Stimulated activated CD8-positive, alpha-beta memory T cell treated with anti-CD3 and anti-CD28 coated beads, Interleukin-15, amount 100 ng/mL, for 48 hours (primary cell): Measurements from ENCODE around the gene PSME3IP1.

Experiments used
- DNase-seq, 2 donors: peaks; one replicate each; pipeline ENCODE4 v3.0.0-alpha.2; 2020; ENCODE audit warnings: low read depth in 2 of 2

The PSME3IP1 gene

DNA sequence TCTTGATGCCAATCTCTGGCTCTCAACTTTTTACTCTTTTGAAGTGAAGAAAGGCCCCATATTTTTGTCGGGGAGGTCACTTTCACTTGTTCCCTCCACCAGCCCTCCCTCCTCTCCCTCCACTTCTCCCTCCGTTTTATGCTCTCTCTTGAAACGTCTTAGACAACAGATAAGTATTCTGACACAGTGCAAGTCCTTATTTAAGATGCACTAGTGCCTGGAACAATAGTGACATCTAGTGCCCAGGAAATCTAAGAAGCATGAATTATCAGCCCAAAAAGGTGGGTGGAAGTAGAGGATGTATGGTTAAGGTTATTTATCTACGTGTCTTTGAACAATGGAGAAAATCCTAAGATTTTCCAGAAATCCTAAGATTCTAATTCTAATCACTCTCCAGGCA is 17.9 kb downstream of the PSME3IP1 start:
- DNase-seq, result no peak

DNA sequence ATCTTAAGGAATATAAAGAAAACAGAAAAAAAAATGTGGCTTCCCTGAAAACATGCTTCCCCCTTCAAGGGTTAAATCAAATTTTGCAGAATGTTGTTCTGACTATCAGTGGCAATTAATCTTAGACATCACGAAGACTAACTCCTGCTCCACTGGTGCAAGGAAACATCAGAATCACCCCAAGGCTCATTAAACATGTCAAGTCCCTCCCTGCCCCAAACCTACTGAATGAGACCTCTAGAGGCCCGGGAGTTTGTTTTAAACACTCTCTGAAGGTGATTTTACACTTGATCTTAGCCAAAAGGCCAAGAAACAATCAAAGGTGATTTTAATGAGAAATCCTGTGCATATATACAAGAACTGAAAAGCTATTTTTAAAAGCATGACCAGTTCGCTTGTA is 18.3 kb downstream of the PSME3IP1 start:
- DNase-seq, result no peak

- DNase-seq, result no peak
Observed at GRCh38 chr16:57166951-57167350, 18.9 kb downstream of the PSME3IP1 start.

DNA sequence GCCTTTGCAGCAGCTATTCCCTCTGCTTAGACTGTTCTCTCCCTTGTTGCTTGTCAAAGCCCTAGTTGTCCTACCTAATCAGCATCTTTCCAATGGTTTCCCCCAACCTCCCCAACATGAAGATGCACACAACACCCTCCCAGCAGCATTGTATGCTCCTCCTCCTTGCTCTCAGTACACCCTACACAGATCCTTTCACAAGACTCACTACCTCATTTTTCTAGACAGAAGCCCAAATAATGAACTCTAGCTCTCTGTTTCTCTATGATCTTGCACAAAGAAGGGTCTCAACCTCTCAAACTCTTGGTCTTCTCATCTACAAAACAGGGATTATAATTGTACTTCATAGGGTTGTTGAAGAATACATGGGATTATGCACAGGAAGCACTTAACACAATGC is 19.4 kb downstream of the PSME3IP1 start:
- DNase-seq, result no peak

- DNase-seq, result no peak
Observed at GRCh38 chr16:57165938-57166337, 19.9 kb downstream of the PSME3IP1 start.

DNA sequence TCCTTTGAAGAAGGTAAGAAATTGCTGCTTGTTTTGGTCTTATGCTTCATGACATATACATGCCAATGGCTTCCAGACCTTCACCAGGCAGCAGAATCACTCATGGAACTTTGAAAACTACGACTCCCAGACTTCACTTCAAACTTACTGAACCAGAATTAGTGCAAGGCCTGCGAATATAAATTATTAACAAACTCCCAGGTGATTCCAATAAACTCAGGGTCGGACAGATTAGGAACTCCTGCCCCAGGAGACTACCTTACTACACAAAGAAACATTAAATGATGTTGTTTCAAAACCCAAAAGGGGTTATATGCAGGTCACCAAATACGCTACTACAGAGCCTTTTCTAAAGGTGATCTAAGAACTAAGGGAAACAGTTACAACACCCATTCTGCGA is 20.4 kb downstream of the PSME3IP1 start:
- no peak for DNase-seq

- DNase-seq, result no peak
Observed at GRCh38 chr16:57163842-57164241, 22.0 kb downstream of the PSME3IP1 start.

GRCh38 chr16:57159447-57159846 is 26.4 kb downstream of the PSME3IP1 start:
- DNase-seq, result no peak

GRCh38 chr16:57157533-57157932 is 28.3 kb downstream of the PSME3IP1 start:
- no peak for DNase-seq

DNA sequence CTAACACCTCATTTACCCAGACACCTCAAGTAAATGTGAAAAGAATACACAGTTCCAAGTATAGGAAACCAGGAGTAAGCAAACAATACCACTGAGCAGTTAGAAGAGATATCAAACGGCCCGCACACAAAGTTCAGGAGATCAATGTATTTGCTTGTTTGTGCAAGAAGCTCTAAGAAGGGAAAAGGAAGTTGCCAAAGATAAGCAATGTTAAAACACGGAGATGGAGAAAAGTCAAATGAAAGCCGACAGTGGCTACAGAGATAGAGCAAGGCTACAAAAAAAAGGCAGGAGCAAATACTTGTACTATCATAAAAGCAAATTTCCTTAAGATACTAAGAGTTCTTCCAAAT is 29.5 kb downstream of the PSME3IP1 start:
- DNase-seq, result no peak

GRCh38 chr16:57155702-57156350 is 30.0 kb downstream of the PSME3IP1 start:
- DNase-seq, result no peak

GRCh38 chr16:57153841-57154240 is 32.0 kb downstream of the PSME3IP1 start:
- no peak for DNase-seq

DNA sequence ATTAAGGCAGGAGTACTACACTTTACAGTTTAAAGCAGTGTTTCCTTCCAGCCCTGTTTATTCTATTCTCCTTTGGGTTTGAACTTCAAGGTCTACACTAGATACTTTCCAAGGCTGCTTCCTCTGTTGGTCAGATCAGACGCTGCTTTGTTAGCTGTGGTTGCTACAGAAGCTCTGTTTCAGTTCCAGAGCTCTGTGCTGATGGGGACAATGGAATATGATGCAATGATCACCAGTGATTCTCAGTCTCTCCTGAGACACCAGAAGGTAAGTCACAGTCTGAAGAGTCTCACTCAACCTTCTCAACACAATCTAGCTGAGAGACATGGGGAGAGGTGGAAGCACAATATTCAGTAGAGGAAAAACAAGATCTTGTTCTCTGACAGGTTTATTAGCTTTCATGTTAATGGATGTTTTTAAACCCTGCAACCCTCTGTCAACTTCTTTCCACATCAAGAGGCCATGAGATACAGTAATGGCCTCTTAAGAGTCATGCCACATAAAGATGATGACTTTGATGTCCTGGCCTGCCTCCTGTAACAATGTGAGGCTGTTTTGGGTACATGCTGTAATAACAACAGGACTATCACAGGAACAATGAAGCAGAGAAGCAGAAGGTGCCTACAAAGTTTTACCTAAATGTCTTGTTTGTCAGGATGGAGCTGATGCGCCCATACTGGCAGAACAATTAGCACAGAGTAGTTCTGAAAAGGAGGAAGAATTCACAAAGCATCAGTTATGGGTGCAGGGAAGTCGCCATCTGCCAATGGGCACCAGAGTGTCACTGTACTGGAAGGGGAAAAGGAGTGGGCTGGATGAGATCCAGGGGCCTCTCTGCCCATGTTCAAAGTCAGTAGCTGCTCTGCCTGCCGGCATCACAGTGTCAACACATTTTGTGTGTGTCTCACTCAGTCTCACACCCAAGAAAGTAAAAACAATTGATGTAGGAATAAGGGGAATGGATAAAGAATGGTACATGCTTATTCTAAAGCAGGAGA is 33.4 kb downstream of the PSME3IP1 start:
- DNase-seq, result no peak

- no peak for DNase-seq
Observed at GRCh38 chr16:57151369-57151768, 34.5 kb downstream of the PSME3IP1 start.

DNA sequence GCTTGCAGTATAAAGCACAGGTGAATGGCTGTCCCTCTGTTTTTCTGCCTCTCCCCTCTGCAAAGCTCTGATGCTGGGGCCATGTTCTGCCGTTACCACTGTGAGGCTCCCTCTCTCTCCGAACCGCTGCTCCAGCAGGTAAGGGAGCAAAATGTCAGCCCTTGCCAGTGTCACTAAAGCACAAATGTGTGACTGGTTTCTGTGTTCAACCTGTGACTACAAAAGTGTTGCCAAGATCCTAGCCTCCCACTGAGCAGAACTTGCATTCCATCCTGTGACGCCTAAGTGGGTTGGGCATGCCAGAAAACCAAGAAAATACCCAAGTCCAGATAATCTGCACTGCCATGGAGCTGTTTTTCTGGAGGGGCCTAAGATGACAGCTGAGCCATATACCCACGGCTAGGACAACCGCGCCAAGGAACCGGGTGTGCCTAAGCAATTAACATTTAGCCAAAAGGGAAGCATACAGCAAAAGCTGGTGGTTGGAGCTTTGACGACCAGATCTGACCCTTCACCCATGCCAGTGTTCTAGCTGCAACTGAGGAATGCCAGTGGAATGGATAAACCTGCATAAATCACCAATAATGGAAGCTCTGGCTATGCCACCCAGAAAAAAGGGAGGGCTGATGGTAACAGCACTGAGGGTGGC is 35.0 kb downstream of the PSME3IP1 start:
- no peak for DNase-seq

DNA sequence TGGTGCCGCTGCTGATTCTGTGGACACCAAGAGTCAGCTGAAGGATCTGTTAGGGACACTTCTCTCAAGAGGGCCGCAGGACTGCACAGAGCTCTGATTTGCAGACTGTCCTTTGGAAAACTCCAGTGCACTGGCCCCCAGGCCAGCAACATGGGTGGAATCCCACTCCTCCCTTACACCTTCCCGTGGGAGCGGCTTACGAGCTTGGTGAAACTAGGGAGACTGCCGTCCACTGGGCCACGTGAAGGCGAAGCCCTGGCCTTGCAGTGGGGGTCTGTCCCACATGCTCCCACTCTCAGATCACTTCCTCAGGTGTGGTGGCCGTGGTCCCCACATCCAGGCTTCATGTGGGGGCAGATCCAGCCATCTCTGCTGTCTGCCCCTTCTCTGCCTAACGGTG is 36.4 kb downstream of the PSME3IP1 start:
- no peak for DNase-seq

- no peak for DNase-seq
Observed at GRCh38 chr16:57148481-57148880, 37.4 kb downstream of the PSME3IP1 start.

DNA sequence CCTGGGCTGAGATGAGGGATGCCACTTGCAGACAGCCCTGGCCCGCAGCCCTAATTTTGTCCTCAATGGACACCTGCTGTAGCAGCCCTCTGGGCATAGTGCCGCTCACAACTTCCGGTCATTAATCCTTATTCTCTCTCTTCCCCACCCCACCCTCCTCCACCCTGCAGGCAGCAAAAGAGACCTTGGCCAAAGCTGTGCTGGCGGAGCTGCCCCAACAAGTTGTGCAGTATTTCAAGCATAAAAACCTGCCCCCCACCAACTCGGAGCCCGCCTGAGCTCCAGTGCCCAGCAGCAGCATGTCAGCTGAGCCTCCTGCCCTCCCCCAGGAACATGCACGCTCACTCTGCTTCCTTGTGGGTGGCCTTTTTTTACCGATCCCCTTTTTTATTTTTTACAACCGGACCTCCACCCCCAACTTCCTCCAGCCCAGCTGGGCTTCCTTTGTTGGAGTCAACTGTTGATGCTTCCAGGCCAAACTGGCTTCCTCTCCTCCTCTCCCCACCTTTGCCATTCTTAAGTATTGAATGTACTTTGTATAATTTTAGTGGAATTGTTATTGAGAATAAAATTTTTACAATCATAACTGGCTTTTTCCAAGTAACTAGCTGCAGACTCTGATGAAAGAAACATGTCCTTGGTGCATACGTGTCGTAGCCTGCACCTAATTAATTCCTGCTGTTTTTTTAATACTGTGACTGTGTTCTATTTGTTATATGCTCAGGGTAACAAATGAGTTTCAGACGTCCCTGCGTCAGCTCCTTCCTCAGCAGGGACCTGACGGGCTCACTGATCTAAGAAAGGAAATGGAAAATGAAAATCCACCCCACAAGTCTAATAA is 38.2 kb downstream of the PSME3IP1 start:
- no peak for DNase-seq

DNA sequence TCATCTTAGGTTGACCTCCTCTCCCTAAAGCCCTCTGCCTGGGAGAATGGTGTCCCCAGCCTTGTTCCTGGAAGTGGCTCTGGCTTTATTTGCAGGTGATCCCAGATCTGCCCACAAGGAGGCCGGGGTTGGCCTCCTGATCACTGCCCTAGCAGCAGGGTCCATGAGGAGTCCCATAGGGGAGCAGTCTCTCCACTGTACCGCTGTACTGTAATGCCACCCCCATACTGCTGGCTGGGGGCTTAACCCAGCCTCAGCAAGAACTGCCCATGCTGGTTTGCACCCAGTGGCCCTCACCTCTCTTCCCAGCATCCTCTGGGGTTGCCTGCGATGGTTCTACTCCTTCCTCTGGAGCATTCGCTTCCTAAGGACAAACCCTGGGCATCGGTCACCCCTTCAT is 39.1 kb downstream of the PSME3IP1 start:
- no peak for DNase-seq

GRCh38 chr16:57146040-57146647 is 39.7 kb downstream of the PSME3IP1 start:
- no peak for DNase-seq
